ENCODE data around the gene PABPN1L.
"Not testable (repeated sequence)": the region's sequence is repeated elsewhere in the genome, so short reads cannot be mapped to it uniquely, and the experiment has no call there.

The PABPN1L gene

GRCh38 chr16:88901718-88902337 is 35.4 kb upstream of the PABPN1L start:
- no peak for DNase-seq

DNA sequence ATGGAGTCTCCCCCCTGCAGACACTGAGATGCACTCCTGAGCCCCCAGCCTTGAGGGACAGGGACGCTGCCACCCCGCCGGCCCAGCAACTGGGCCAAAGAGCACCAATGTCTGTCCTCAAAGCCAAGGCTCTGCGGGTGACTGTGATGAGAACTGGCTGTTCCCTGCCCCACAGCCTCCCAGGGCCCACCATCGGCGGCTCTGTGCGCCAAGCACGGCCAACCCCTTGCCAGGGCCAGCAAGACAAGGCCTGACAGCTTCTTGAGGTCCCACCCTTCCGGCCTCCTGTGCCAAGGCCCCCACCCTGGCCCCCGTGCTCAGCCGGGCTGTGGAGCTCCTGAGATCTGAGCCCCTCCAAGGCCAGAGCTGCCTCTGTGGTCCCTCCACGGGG is 34.2 kb upstream of the PABPN1L start:
- no peak for DNase-seq

DNA sequence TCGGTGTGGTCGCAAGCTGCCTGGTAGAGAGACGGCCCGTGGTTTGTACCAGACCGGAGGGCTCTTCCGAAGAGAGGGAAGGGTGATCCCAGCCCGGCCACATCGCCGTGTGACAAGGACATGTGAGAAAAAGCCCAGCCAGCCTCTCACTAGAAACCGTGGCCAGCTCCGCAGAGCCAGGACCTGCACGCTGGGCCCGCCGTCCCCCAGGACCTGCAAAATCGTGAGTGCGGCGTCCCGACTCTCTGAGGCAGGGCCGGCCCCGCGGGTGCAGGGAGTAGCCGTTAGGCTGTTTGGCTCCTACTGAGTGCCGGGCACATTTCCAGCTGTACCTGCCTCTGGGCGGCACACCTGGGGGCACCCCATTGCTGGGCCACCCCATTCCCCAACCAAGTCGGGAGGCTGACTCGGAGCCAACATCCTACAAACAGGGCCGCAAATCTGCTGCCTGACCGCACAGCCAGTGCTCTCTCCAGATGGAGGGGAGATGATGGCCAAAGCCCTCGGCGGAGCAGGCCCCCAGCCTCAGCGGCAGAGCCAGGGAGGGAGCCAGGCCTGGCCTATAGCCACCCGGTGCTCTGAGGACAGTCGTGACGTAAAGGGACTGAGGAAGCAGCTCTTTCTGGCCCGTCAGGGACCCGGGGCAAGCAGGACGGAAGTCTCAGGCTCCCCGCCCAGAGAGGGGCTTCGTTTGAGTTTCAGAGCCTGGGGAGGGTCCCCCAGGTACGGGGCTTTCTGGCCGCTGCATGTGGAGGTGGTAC is 33.6 kb upstream of the PABPN1L start:
- no peak for DNase-seq

- no peak for DNase-seq
Measured at GRCh38 chr16:88897696-88898425, 31.4 kb upstream of the PABPN1L start.

DNA sequence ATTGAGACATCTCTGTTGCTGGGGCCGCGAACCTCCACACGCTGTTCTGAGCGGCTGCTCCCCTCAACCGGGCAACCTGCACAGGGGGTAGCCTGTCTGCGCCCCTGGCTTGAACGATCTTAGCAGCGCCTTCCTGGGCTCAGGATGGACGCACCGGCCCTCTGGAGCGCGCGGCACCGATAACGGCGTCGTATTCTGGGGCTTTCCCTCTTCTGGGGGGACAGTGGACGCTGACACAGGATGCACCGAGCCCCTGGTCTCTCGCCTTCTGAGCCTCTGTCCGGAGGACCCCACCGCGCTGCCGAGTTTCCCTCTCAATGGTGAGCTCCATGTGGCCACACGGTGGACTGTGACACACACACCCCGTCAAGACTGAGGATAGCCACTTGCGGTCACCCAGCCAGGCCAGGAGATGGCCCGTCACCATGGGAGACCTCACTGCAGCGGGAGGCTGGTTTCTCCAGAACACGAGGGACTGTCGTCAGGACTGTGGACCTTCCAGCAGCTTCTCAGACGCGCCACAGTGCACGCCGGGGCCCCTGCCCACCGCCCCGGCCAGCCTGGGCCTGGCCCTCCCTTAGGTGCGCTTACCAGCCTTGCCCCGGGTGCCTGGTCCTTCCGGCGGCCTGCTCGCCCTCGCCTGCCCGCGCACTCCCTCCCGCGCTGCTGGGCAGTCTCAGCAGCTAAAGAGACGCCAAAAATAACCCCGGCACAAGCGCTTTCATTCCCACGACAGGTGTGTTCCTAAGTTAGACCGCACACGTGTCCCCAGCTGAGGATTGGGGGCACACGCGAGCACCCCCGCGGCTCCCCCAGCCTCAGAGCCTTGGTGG is 30.0 kb upstream of the PABPN1L start:
- DNase-seq = no peak

GRCh38 chr16:88895335-88895734 is 28.9 kb upstream of the PABPN1L start:
- no peak for DNase-seq

DNA sequence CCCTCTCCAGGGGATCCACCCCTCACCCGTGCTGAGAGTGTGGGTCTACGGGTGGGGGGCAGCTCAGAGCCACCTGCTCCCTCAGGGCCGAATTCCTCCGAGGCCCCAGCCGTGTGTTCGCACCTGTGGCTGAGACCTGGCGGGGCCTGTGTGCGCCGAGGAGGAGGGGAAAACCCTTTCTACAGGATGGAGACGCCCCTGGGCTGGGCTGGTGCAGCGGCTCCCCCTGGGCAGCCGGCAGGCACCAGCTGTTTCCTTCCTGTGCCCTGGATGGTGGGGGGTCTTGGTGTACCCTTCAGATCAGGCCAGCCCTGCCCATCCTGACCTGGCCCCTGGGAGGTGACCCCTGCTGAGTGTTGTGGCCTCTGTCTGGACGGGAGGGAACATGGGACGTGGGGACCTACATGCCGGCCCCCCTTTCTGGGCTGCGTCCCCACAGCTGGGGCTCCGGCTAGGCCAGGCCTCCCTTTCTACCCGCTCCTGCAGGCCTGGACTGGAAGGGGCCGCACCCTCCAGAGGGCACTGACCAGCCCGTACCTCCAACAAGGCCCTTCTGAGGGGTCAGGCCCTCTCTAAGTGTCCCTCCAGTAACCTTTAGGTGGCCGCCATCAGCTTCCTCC is 28.3 kb upstream of the PABPN1L start:
- no peak for DNase-seq

- DNase-seq = not testable (repeated sequence)
Measured at GRCh38 chr16:88894266-88894665, 27.8 kb upstream of the PABPN1L start.

- peak in 1 of 58 donors; percentile 5 for DNase-seq
Measured at GRCh38 chr16:88893127-88893968, 26.9 kb upstream of the PABPN1L start.

- DNase-seq = no peak
Measured at GRCh38 chr16:88892065-88892464, 25.6 kb upstream of the PABPN1L start.

- no peak for DNase-seq
Measured at GRCh38 chr16:88891083-88891482, 24.6 kb upstream of the PABPN1L start.

- not testable (repeated sequence) for DNase-seq
Measured at GRCh38 chr16:88889702-88890352, 23.4 kb upstream of the PABPN1L start.

GRCh38 chr16:88888461-88889387 is 22.3 kb upstream of the PABPN1L start:
- no peak for DNase-seq

GRCh38 chr16:88888057-88888456 is 21.6 kb upstream of the PABPN1L start:
- DNase-seq = no peak

DNA sequence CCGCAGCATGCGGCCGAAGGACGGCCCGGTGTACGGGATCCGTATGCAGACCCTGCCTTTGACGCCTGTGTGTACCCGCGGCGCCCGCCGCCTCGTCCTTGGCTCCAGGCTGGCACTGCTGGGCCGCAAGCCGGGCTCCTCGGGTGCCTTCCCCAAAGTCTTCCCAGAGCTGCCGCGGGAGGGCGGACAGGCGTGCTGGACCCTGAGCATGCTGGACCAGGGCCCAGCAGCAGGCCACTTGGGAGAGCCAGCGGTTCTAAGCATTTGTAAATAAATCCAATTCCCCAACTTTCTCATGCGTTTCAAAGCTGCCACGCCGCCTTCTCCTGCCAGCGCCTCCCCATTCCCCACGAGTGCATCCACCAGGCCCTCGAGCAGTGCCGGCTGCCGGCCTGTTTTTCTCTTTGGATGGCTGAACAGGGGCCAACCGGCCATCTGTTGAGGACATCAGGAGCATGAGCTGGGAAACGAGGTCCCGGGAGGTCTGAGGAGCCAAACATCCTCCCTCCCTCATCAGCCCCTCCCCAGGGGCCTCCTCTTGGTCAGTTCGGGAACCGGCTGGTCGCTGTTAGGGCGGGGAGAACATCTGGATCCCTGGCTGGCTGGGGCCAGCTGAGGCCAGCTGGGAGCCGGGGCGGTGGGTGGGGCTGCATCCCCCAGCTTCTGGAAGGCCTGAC is 20.5 kb upstream of the PABPN1L start:
- DNase-seq = no peak

GRCh38 chr16:88886420-88886844 is 20.0 kb upstream of the PABPN1L start:
- no peak for DNase-seq

GRCh38 chr16:88885693-88886280 is 19.3 kb upstream of the PABPN1L start:
- DNase-seq = no peak
